Lower lobe of right lung (tissue), 2 donors: ENCODE results near the gene EXD3. TPM values are rescaled to one million over a fixed set of nuclear protein-coding genes. Genes with fewer than 3 reads are reported as not detected.

Source experiments
- ATAC-seq, 2 donors: fragments of 200-7000 bp; cut with Tn5 transposase; one replicate each; pipeline ENCODE4 v1.9.1; 2020 to 2022; ENCODE audit warnings: mild to moderate bottlenecking in 2 of 2, moderate library complexity in 2 of 2
- DNase-seq: peaks from one replicate; pipeline ENCODE4 v3.0.0-alpha.2; 2020
- H3K27ac ChIP-seq: fragments of 200-600 bp; one replicate; pipeline ENCODE4 v1.8.0; 2022
- H3K27me3 ChIP-seq: fragments of 200-600 bp; one replicate; pipeline ENCODE4 v1.8.0; 2022; ENCODE audit warnings: low read depth
- H3K36me3 ChIP-seq: fragments of 200-600 bp; one replicate; pipeline ENCODE4 v1.8.0; 2022; ENCODE audit warnings: mild to moderate bottlenecking
- H3K4me1 ChIP-seq: fragments of 200-600 bp; one replicate; pipeline ENCODE4 v1.8.0; 2022
- H3K4me3 ChIP-seq: fragments of 200-600 bp; one replicate; pipeline ENCODE4 v1.8.0; 2022; ENCODE audit warnings: mild to moderate bottlenecking
- H3K9me3 ChIP-seq: fragments of 200-600 bp; one replicate; pipeline ENCODE4 v1.8.0; 2022
- CTCF ChIP-seq: fragments of 200-600 bp; IDR thresholded peaks from one replicate; pipeline ENCODE4 v1.8.0; 2022; ENCODE audit warnings: antibody characterized with exemption, mild to moderate bottlenecking
- intact Hi-C: fragments of 100-400 bp; cut with DNase I; formaldehyde crosslinking; loops from one replicate; pipeline ENCODE4 v1.11.0; 2022
- total RNA-seq: library from RNA; stranded (reverse); fragmentation: NEBNext Ultra II Directional; extraction: Animal tissue kit (Norgen Biotek cat#: 25700); gene quantifications from one replicate; pipeline ENCODE4 v1.2.1, GENCODE V29; 2021
- donor health status: DM: no; HTN: yes; CAD: no; lungs with severe emphysema.

EXD3 gene
- total RNA-seq, 1 donor from 2014 or later = 25.2 TPM

GRCh38 chr9:137431416-137431931 lies 8.5 kb upstream of the EXD3 start:
- Histone ChIP-seq H3K27me3 (no peaks in the 10 kb centered on the region), H3K9me3 (no peaks in the 10 kb centered on the region), H3K36me3 (no peaks in the 10 kb centered on the region), H3K4me3 (no peak overlapping the region), H3K4me1 (peaks cover 5% of the 10 kb centered on the region), H3K27ac (no peak overlapping the region)
- intact Hi-C loops = no loop called here
- no peak for DNase-seq
- TF ChIP-seq CTCF = no peak
- no peak for ATAC-seq

GRCh38 chr9:137430723-137431415 lies 7.9 kb upstream of the EXD3 start:
- intact Hi-C loops = no loop called here
- H3K27ac ChIP-seq = no peak overlapping the region
- no peaks in the 10 kb centered on the region for H3K27me3 ChIP-seq
- H3K4me1 ChIP-seq = peaks cover 2% of the 10 kb centered on the region
- TF ChIP-seq CTCF = no peak
- no peaks in the 10 kb centered on the region for H3K36me3 ChIP-seq
- peak; percentile 43 for DNase-seq
- ATAC-seq = no peak
- no peaks in the 10 kb centered on the region for H3K9me3 ChIP-seq
- H3K4me3 ChIP-seq = no peak overlapping the region

- Histone ChIP-seq H3K4me1 (no peaks in the 10 kb centered on the region), H3K27me3 (no peaks in the 10 kb centered on the region), H3K9me3 (no peaks in the 10 kb centered on the region), H3K36me3 (no peaks in the 10 kb centered on the region), H3K27ac (no peak overlapping the region), H3K4me3 (no peak overlapping the region)
- no peak for ATAC-seq
- DNase-seq = peak; percentile 41
- intact Hi-C loops = no loop called here
- TF ChIP-seq CTCF = no peak
These were observed 7.2 kb upstream of the EXD3 start for GRCh38 chr9:137429974-137430722.

GRCh38 chr9:137429546-137429890 lies 6.6 kb upstream of the EXD3 start:
- H3K9me3 ChIP-seq = no peaks in the 10 kb centered on the region
- no peak for TF ChIP-seq CTCF
- H3K4me1 ChIP-seq = peaks cover 3% of the 10 kb centered on the region
- DNase-seq (peak; percentile 40), ATAC-seq (no peak)
- H3K27me3 ChIP-seq = no peaks in the 10 kb centered on the region
- no peak overlapping the region for H3K27ac ChIP-seq
- intact Hi-C loops = no loop called here
- H3K36me3 ChIP-seq = no peaks in the 10 kb centered on the region
- H3K4me3 ChIP-seq = no peak overlapping the region

GRCh38 chr9:137428841-137429545 lies 6.0 kb upstream of the EXD3 start:
- Histone ChIP-seq H3K9me3 (no peaks in the 10 kb centered on the region), H3K27me3 (no peaks in the 10 kb centered on the region), H3K4me1 (peaks cover 8% of the 10 kb centered on the region), H3K36me3 (no peaks in the 10 kb centered on the region), H3K4me3 (no peak overlapping the region), H3K27ac (no peak overlapping the region)
- peak; percentile 48 for DNase-seq
- TF ChIP-seq CTCF = no peak
- ATAC-seq = no peak
- intact Hi-C loops = no loop called here
